KMS-11 (cell line): ENCODE measurements around the gene PYROXD2.

ENCODE experiments used
- H2AFZ ChIP-seq: fragments of 200-600 bp; sonication (generic); 2 replicates; pipeline ENCODE4 v1.6.1; 2016; ENCODE audit warnings: antibody characterized with exemption, mixed run types, low read depth
- H3K27ac ChIP-seq: fragments of 200-600 bp; sonication (generic); 2 replicates; pipeline ENCODE4 v1.6.1; 2016; ENCODE audit warnings: mild to moderate bottlenecking, mixed run types
- H3K27me3 ChIP-seq: fragments of 200-600 bp; sonication (generic); 2 replicates; pipeline ENCODE4 v1.6.1; 2017; ENCODE audit warnings: mild to moderate bottlenecking, low read depth, mixed run types, moderate library complexity; ENCODE audit not compliant: insufficient read depth
- H3K36me3 ChIP-seq: fragments of 200-600 bp; sonication (generic); 2 replicates; pipeline ENCODE4 v1.6.1; 2017; ENCODE audit warnings: mild to moderate bottlenecking, mixed run types; ENCODE audit not compliant: insufficient read depth
- H3K4me1 ChIP-seq: fragments of 200-600 bp; sonication (generic); 2 replicates; pipeline ENCODE4 v1.6.1; 2016; ENCODE audit warnings: mild to moderate bottlenecking, low read depth, mixed run types; ENCODE audit not compliant: poor library complexity, severe bottlenecking
- H3K4me2 ChIP-seq: fragments of 200-600 bp; sonication (generic); 2 replicates; pipeline ENCODE4 v1.7.0; 2016; ENCODE audit warnings: mild to moderate bottlenecking, mixed run types
- H3K4me3 ChIP-seq: fragments of 200-600 bp; sonication (generic); IDR thresholded peaks from 2 replicates; pipeline ENCODE4 v1.6.1; 2017; ENCODE audit warnings: low read depth, low read length, mixed read lengths; ENCODE audit not compliant: insufficient read depth
- H3K79me2 ChIP-seq: fragments of 200-600 bp; sonication (generic); 2 replicates; pipeline ENCODE4 v1.6.1; 2016; ENCODE audit warnings: low read depth, mixed run types; ENCODE audit not compliant: insufficient read depth
- H3K9ac ChIP-seq: fragments of 200-600 bp; sonication (generic); 2 replicates; pipeline ENCODE4 v1.6.1; 2016; ENCODE audit warnings: mild to moderate bottlenecking, mixed run types
- H4K20me1 ChIP-seq: fragments of 200-600 bp; sonication (generic); 2 replicates; pipeline ENCODE4 v1.6.1; 2016; ENCODE audit warnings: mild to moderate bottlenecking, mixed run types; ENCODE audit not compliant: insufficient read depth
- TF ChIP-seq, protein P1 (sequence below): fragments of 200-600 bp; sonication (generic); conservative IDR thresholded peaks from 2 replicates; pipeline ENCODE4 v1.6.1; 2017; ENCODE audit warnings: low read depth, mild to moderate bottlenecking, antibody characterized with exemption, low read length, moderate library complexity, mixed read lengths

PYROXD2 gene

DNA sequence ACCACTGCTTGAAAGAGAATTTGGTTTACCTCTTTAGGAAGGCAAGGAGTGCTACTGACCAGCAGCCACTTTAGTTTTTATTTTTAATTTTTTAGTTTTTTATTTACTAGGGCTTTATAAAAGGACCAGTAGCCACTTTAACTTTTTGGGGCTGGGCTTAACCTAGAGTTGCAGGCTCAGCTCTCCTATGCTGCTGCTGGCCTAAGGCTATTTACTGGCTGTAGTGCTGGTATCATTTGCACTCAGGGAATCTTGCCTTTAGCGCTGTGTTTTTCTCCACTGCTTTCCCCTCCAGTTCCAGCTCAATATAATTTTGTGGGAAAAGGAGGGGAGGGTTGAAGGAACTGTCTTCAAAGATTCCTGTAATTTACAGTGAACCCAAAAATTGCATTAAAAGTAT lies 18.4 kb upstream of the PYROXD2 start:
- TF ChIP-seq, protein P1, sequence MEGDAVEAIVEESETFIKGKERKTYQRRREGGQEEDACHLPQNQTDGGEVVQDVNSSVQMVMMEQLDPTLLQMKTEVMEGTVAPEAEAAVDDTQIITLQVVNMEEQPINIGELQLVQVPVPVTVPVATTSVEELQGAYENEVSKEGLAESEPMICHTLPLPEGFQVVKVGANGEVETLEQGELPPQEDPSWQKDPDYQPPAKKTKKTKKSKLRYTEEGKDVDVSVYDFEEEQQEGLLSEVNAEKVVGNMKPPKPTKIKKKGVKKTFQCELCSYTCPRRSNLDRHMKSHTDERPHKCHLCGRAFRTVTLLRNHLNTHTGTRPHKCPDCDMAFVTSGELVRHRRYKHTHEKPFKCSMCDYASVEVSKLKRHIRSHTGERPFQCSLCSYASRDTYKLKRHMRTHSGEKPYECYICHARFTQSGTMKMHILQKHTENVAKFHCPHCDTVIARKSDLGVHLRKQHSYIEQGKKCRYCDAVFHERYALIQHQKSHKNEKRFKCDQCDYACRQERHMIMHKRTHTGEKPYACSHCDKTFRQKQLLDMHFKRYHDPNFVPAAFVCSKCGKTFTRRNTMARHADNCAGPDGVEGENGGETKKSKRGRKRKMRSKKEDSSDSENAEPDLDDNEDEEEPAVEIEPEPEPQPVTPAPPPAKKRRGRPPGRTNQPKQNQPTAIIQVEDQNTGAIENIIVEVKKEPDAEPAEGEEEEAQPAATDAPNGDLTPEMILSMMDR = no peak
- H4K20me1 ChIP-seq = no peaks in the 10 kb centered on the region
- no peaks in the 10 kb centered on the region for H3K27me3 ChIP-seq
- no peak overlapping the region for H3K4me2 ChIP-seq
- no peak overlapping the region for H3K27ac ChIP-seq
- H3K4me3 ChIP-seq = no peak overlapping the region
- no peak overlapping the region for H2AFZ ChIP-seq
- no peaks in the 10 kb centered on the region for H3K79me2 ChIP-seq
- H3K36me3 ChIP-seq = no peaks in the 10 kb centered on the region
- no peak overlapping the region for H3K9ac ChIP-seq
- H3K4me1 ChIP-seq = no peaks in the 10 kb centered on the region

DNA sequence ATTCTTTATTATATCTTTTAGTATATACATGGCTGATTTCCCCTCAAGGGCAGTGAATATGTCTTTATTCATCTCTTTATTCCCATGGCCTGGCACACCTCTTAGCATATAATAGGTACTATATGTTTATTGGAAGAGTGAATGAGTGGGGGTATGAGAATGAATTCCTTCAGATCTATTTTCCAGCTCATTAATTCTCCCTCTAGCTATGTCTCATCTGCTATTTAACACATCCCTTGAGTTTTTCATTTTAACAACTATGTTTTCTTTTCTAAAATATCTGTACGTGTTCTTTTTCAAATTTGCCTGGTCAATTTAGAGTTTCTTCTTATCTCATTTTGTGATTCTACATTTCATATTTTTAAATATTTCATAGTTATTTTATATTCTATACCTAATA lies 17.3 kb upstream of the PYROXD2 start:
- H3K27me3 ChIP-seq = no peaks in the 10 kb centered on the region
- no peak overlapping the region for H2AFZ ChIP-seq
- no peak overlapping the region for H3K9ac ChIP-seq
- no peaks in the 10 kb centered on the region for H3K4me1 ChIP-seq
- H3K27ac ChIP-seq = no peak overlapping the region
- no peaks in the 10 kb centered on the region for H3K79me2 ChIP-seq
- TF ChIP-seq, protein P1 = no peak
- H3K36me3 ChIP-seq = no peaks in the 10 kb centered on the region
- no peak overlapping the region for H3K4me2 ChIP-seq
- H4K20me1 ChIP-seq = no peaks in the 10 kb centered on the region
- no peak overlapping the region for H3K4me3 ChIP-seq

DNA sequence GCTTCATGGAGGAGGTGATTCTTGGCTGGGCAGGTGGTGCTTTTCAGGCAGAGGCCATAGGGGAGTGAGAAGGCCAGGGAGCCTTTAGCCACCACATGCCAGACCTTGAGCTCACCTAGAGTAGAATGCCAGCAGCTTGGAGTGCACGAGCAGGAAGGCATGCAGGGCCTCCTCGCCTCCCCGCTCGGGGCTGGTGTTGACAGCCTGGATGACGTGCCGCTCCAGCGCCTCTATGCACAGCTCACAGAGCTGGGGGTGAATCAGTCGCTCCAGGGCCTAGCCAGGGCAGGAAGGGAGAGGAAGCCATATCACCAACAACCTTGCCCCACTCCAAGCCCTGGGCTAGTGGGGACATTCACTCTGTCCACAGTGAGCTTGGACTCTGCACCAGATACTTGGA lies 16.0 kb upstream of the PYROXD2 start:
- H3K4me1 ChIP-seq = no peaks in the 10 kb centered on the region
- H3K4me3 ChIP-seq = no peak overlapping the region
- H3K27me3 ChIP-seq = no peaks in the 10 kb centered on the region
- H3K27ac ChIP-seq = no peak overlapping the region
- no peak overlapping the region for H3K9ac ChIP-seq
- TF ChIP-seq, protein P1 = no peak
- no peaks in the 10 kb centered on the region for H3K36me3 ChIP-seq
- no peaks in the 10 kb centered on the region for H3K79me2 ChIP-seq
- no peaks in the 10 kb centered on the region for H4K20me1 ChIP-seq
- no peak overlapping the region for H2AFZ ChIP-seq
- no peak overlapping the region for H3K4me2 ChIP-seq

DNA sequence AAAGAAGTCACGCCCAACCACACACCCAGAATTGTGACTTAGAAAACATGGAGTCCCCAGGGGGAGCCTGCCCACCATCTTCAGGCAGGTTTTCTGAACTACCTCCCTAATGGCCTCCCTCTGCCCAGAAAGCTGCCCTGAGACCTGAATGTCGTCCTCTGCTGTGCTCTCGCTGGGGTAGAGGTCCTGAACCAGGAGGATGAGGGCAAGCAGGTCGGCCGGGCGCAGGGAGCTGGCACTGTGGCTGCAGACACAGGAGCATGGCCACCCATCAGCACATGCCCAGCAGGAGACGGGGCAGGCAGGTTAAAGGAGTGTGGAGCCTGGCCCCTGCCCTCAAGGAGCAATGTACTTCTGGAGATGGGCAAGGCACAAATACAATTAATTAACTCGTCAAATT lies 15.4 kb upstream of the PYROXD2 start:
- H4K20me1 ChIP-seq = no peaks in the 10 kb centered on the region
- H2AFZ ChIP-seq = no peak overlapping the region
- H3K4me3 ChIP-seq = no peak overlapping the region
- H3K27ac ChIP-seq = no peak overlapping the region
- no peak overlapping the region for H3K9ac ChIP-seq
- no peaks in the 10 kb centered on the region for H3K79me2 ChIP-seq
- H3K4me1 ChIP-seq = no peaks in the 10 kb centered on the region
- TF ChIP-seq, protein P1 = no peak
- H3K27me3 ChIP-seq = no peaks in the 10 kb centered on the region
- no peaks in the 10 kb centered on the region for H3K36me3 ChIP-seq
- H3K4me2 ChIP-seq = no peak overlapping the region
